Measurements from ENCODE around the gene LMBRD2.

DNA sequence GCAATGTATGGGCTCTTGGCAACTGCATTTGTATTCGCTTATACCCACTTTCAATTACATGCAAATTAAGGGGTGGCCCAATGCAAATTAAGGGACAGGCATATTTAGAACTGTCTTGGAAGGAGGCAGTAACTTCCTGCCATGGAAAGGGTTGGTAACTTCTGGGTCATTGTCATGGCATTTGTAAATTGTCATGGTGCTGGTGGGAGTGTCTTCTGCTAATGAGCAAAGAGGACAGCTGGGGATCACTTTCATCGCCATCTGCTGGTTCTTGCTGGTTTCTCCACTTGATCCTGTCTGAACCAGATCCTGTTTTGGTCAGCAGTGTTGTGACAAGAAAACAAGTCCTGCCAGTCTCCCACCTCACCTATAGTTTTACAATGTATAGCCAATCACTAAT is 61.7 kb downstream of the LMBRD2 start:
- TF ChIP-seq, protein P1, sequence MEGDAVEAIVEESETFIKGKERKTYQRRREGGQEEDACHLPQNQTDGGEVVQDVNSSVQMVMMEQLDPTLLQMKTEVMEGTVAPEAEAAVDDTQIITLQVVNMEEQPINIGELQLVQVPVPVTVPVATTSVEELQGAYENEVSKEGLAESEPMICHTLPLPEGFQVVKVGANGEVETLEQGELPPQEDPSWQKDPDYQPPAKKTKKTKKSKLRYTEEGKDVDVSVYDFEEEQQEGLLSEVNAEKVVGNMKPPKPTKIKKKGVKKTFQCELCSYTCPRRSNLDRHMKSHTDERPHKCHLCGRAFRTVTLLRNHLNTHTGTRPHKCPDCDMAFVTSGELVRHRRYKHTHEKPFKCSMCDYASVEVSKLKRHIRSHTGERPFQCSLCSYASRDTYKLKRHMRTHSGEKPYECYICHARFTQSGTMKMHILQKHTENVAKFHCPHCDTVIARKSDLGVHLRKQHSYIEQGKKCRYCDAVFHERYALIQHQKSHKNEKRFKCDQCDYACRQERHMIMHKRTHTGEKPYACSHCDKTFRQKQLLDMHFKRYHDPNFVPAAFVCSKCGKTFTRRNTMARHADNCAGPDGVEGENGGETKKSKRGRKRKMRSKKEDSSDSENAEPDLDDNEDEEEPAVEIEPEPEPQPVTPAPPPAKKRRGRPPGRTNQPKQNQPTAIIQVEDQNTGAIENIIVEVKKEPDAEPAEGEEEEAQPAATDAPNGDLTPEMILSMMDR (IDR thresholded peaks at IDR 0.05; ENCODE audit: borderline replicate concordance, extremely low read depth, low read length, poor library complexity, severe bottlenecking) = peak; percentile 66
- no peak for TF ChIP-seq EZH2 (IDR thresholded peaks at IDR 0.05; ENCODE audit: borderline replicate concordance, low read depth, low read length, severe bottlenecking)

Measured in DND-41 (cell line).